Trophoblast cell (in vitro differentiated cells and primary cell): ENCODE measurements around the gene KIAA2012.

Experiments
- DNase-seq, 2 donors: peaks; one replicate each; pipeline ENCODE4 v3.0.0-alpha.2; 2016
- H2AFZ ChIP-seq: 2 replicates; pipeline ENCODE4 v1.6.1; 2013; ENCODE audit warnings: low read length, moderate library complexity, mild to moderate bottlenecking; ENCODE audit not compliant: insufficient read depth, poor library complexity
- H2AK5ac ChIP-seq: 2 replicates; pipeline ENCODE4 v1.6.1; 2013; ENCODE audit warnings: mild to moderate bottlenecking, low read length
- H2BK120ac ChIP-seq: 2 replicates; pipeline ENCODE4 v1.6.1; 2013; ENCODE audit warnings: low read length, mild to moderate bottlenecking, moderate library complexity; ENCODE audit not compliant: insufficient read depth, poor library complexity
- H2BK12ac ChIP-seq: 2 replicates; pipeline ENCODE4 v1.6.1; 2013; ENCODE audit warnings: mild to moderate bottlenecking, low read length, moderate library complexity
- H2BK5ac ChIP-seq: 2 replicates; pipeline ENCODE4 v1.6.1; 2013; ENCODE audit warnings: low read length, low read depth, moderate library complexity, mild to moderate bottlenecking; ENCODE audit not compliant: poor library complexity
- H3K14ac ChIP-seq: 2 replicates; pipeline ENCODE4 v1.6.1; 2013; ENCODE audit warnings: mild to moderate bottlenecking, low read length
- H3K18ac ChIP-seq: 2 replicates; pipeline ENCODE4 v1.6.1; 2013; ENCODE audit warnings: mild to moderate bottlenecking, low read length
- H3K23ac ChIP-seq: 2 replicates; pipeline ENCODE4 v1.6.1; 2013; ENCODE audit warnings: low read length
- H3K27ac ChIP-seq: 2 replicates; pipeline ENCODE4 v1.5.1; 2013; ENCODE audit warnings: low read depth, mild to moderate bottlenecking, inconsistent platforms, low read length, moderate library complexity
- H3K27me3 ChIP-seq: 2 replicates; pipeline ENCODE4 v1.6.1; 2013; ENCODE audit warnings: inconsistent platforms, mild to moderate bottlenecking, low read length, moderate library complexity; ENCODE audit not compliant: insufficient read depth
- H3K36me3 ChIP-seq, 2 experiments: 1 replicate in 1 of 2; 2 replicates in 1 of 2; pipeline ENCODE4 v1.6.1; 2013; ENCODE audit warnings: low read length in 2 of 2, mild to moderate bottlenecking in 2 of 2, moderate library complexity in 1 of 2; ENCODE audit not compliant: insufficient read depth in 2 of 2, control insufficient read depth in 1 of 2
- H3K4ac ChIP-seq: 2 replicates; pipeline ENCODE4 v1.6.1; 2013; ENCODE audit warnings: low read depth, mild to moderate bottlenecking, low read length, moderate library complexity
- H3K4me1 ChIP-seq, 2 experiments: 1 replicate in 1 of 2; 2 replicates in 1 of 2; pipeline ENCODE4 v1.6.1; 2013; ENCODE audit warnings: low read length in 2 of 2, mild to moderate bottlenecking in 2 of 2, moderate library complexity in 1 of 2; ENCODE audit not compliant: insufficient read depth in 2 of 2, control insufficient read depth in 1 of 2
- H3K4me2 ChIP-seq: 2 replicates; pipeline ENCODE4 v1.6.1; 2013; ENCODE audit warnings: inconsistent platforms, mild to moderate bottlenecking, low read length, moderate library complexity
- H3K4me3 ChIP-seq: 2 replicates; pipeline ENCODE4 v1.5.1; 2013; ENCODE audit warnings: mild to moderate bottlenecking, low read depth, low read length, inconsistent platforms
- H3K79me1 ChIP-seq: one replicate; pipeline ENCODE4 v1.6.1; 2013; ENCODE audit warnings: low read length
- H3K79me2 ChIP-seq: 2 replicates; pipeline ENCODE4 v1.6.1; 2013; ENCODE audit warnings: low read length, mild to moderate bottlenecking; ENCODE audit not compliant: control insufficient read depth, insufficient read depth, poor library complexity
- H3K9ac ChIP-seq: 2 replicates; pipeline ENCODE4 v1.6.1; 2013; ENCODE audit warnings: mild to moderate bottlenecking, low read length
- H3K9me3 ChIP-seq: 2 replicates; pipeline ENCODE4 v1.6.1; 2013; ENCODE audit warnings: low read depth, mild to moderate bottlenecking, control low read depth, inconsistent platforms, low read length; ENCODE audit not compliant: insufficient read depth
- H4K12ac ChIP-seq: 2 replicates; pipeline ENCODE4 v1.6.1; 2013; ENCODE audit warnings: low read depth, mild to moderate bottlenecking, low read length, moderate library complexity
- H4K8ac ChIP-seq: 2 replicates; pipeline ENCODE4 v1.6.1; 2013; ENCODE audit warnings: low read depth, mild to moderate bottlenecking, low read length, moderate library complexity
- H4K91ac ChIP-seq: one replicate; pipeline ENCODE4 v1.6.1; 2013; ENCODE audit warnings: low read depth, mild to moderate bottlenecking, low read length, moderate library complexity
- WGBS: extraction: QIAGEN DNeasy Blood & Tissue Kit; methylation state at CpG from one replicate; pipeline ENCODE4 v1.1.7; 2013; ENCODE audit warnings: missing lambda C conversion rate; ENCODE audit not compliant: insufficient read length, insufficient coverage; ENCODE audit errors: extremely low coverage; 5-methylcytosine and 5-hydroxymethylcytosine counted together

Gene KIAA2012

DNA sequence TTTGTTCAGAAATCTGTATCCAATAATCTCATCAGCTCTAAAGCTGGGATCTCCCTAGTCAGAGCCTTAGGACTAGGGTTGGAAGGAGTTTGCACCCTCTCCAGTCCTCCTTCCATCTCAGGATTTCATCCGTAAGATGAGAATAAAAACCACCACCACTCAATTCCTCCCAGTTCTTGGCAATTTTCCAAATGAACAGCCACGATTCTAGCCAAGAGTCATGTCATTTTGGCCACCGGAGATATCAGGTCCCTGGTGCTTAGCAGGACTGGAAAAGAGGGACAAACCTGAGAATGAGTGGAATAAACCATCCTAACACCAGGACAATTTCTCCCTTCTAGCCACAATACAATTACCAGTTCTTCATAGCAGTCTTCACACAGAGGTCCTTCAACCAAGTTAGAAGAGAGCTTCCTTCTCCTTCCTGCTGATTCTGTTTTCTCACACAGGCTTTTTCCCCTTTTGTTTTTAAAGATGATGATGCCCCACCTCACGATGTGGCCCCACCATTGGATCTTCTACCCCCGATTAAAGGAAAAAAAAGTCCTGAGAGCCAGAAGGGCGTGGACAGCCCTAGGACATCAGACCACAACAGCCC lies 36.2 kb downstream of the KIAA2012 start:
- Histone ChIP-seq H3K4ac (no peak overlapping the region), H2BK5ac (no peak overlapping the region), H3K27ac (no peak overlapping the region), H3K4me1 (no peaks in the 10 kb centered on the region), H4K12ac (no peak overlapping the region), H3K27me3 (no peaks in the 10 kb centered on the region), H3K18ac (no peak overlapping the region), H2AK5ac (no peak overlapping the region), H3K9ac (no peak overlapping the region), H3K9me3 (peaks cover 3% of the 10 kb centered on the region), H3K4me3 (no peak overlapping the region), H3K36me3 (no peaks in the 10 kb centered on the region), H2BK120ac (no peak overlapping the region), H3K14ac (no peak overlapping the region), H4K91ac (no peak overlapping the region), H3K23ac (no peak overlapping the region), H2BK12ac (no peak overlapping the region), H3K79me1 (no peaks in the 10 kb centered on the region), H4K8ac (no peak overlapping the region), H2AFZ (no peak overlapping the region), H3K4me2 (no peak overlapping the region), H3K79me2 (no peaks in the 10 kb centered on the region)
- WGBS, result no CpG with 5 or more reads among the region's 6 CpGs
- DNase-seq, result no peak

DNA sequence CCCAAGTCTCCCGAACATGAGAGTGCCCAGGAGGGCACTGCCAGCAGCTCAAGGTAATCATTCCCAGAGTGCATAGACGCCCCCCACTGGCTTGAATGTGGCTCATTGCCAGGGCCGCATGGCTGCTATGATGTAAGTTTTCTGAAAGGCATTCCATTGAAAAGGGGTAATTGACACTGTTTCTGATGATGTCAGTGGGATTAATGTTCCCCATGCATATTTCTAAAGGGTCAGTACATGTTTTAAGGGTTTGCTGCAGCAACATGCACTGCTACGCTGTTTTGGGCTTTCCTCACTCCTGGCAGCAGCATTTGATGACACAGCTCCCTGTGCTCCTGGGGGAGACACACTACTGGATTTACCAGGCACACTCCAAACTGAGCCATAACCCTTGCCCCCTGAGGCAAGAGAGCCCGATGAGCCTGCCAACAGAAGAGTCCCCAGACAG lies 36.7 kb downstream of the KIAA2012 start:
- H3K4me2 ChIP-seq, result no peak overlapping the region
- H4K8ac ChIP-seq, result no peak overlapping the region
- H3K9ac ChIP-seq, result no peak overlapping the region
- no peak overlapping the region for H3K23ac ChIP-seq
- no peaks in the 10 kb centered on the region for H3K79me2 ChIP-seq
- no peak overlapping the region for H2BK12ac ChIP-seq
- no peak overlapping the region for H2BK120ac ChIP-seq
- H3K36me3 ChIP-seq, result no peaks in the 10 kb centered on the region
- H3K18ac ChIP-seq, result no peak overlapping the region
- DNase-seq, result no peak
- WGBS, result no CpG with 5 or more reads among the region's 5 CpGs
- H2AFZ ChIP-seq, result no peak overlapping the region
- H2AK5ac ChIP-seq, result no peak overlapping the region
- H4K12ac ChIP-seq, result no peak overlapping the region
- H3K27ac ChIP-seq, result no peak overlapping the region
- H3K27me3 ChIP-seq, result no peaks in the 10 kb centered on the region
- peaks cover 3% of the 10 kb centered on the region for H3K9me3 ChIP-seq
- H3K14ac ChIP-seq, result no peak overlapping the region
- no peak overlapping the region for H2BK5ac ChIP-seq
- no peak overlapping the region for H3K4ac ChIP-seq
- no peak overlapping the region for H4K91ac ChIP-seq
- H3K79me1 ChIP-seq, result no peaks in the 10 kb centered on the region
- no peaks in the 10 kb centered on the region for H3K4me1 ChIP-seq
- no peak overlapping the region for H3K4me3 ChIP-seq

DNA sequence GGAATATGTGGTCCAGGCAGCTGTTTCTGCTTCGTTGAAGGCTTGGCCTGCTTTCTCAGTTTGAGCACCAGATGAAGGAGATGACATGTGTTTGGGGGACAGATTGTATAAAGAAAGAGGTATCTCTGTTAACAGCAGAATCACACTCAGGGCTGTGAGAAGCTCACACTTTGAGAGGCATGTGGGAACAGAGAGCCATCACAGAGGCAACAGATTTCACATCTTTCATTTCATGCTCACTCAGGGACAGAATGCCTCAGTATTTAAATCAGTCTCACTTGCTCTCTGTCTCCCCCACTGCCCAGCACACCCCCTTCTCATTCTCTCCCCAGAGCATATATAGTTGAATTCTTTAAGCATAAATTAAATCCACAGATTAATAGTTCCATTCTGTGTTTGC lies 37.4 kb downstream of the KIAA2012 start:
- Histone ChIP-seq H2BK12ac (no peak overlapping the region), H3K36me3 (no peaks in the 10 kb centered on the region), H3K79me2 (no peaks in the 10 kb centered on the region), H3K4me2 (no peak overlapping the region), H3K4me1 (no peaks in the 10 kb centered on the region), H3K14ac (no peak overlapping the region), H4K91ac (no peak overlapping the region), H3K4ac (no peak overlapping the region), H2AFZ (no peak overlapping the region), H3K79me1 (no peaks in the 10 kb centered on the region), H4K8ac (no peak overlapping the region), H2BK120ac (no peak overlapping the region), H2BK5ac (no peak overlapping the region), H3K27ac (no peak overlapping the region), H3K9me3 (peaks cover 3% of the 10 kb centered on the region), H3K27me3 (no peaks in the 10 kb centered on the region), H3K9ac (no peak overlapping the region), H3K18ac (no peak overlapping the region), H3K4me3 (no peak overlapping the region), H4K12ac (no peak overlapping the region), H3K23ac (no peak overlapping the region), H2AK5ac (no peak overlapping the region)
- no peak for DNase-seq
- WGBS, result no CpG with 5 or more reads among the region's 1 CpG

DNA sequence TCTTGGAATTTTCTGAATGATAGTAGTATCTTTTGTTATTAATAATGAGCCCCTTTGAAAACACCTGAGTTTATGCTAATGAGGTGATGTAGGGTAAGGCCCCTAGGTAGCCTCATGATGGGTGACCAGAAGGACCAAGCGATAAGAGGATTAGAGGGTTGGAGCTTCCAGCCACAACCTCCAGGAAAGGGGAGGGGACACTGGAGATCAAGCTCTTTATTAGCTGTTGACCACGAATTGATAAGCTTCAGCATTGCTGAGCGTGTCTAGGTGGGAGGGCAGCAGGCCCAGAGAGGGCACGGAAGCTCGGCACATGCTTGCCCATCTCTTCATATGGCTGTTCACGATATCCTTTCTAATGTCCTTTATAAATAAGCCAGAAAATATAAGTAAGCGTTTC lies 39.0 kb downstream of the KIAA2012 start:
- no peak overlapping the region for H2AFZ ChIP-seq
- no peak overlapping the region for H3K18ac ChIP-seq
- no CpG with 5 or more reads among the region's 7 CpGs for WGBS
- H3K4me1 ChIP-seq, result no peaks in the 10 kb centered on the region
- no peak overlapping the region for H3K9ac ChIP-seq
- H4K12ac ChIP-seq, result no peak overlapping the region
- no peak overlapping the region for H3K23ac ChIP-seq
- no peak overlapping the region for H3K4me2 ChIP-seq
- H4K8ac ChIP-seq, result no peak overlapping the region
- no peak overlapping the region for H3K4me3 ChIP-seq
- no peak for DNase-seq
- no peak overlapping the region for H3K4ac ChIP-seq
- no peak overlapping the region for H2BK12ac ChIP-seq
- no peak overlapping the region for H3K27ac ChIP-seq
- no peak overlapping the region for H2BK120ac ChIP-seq
- H3K27me3 ChIP-seq, result no peaks in the 10 kb centered on the region
- no peak overlapping the region for H2BK5ac ChIP-seq
- no peak overlapping the region for H4K91ac ChIP-seq
- H3K9me3 ChIP-seq, result peaks cover 5% of the 10 kb centered on the region
- H2AK5ac ChIP-seq, result no peak overlapping the region
- H3K79me1 ChIP-seq, result no peaks in the 10 kb centered on the region
- no peak overlapping the region for H3K14ac ChIP-seq
- H3K79me2 ChIP-seq, result no peaks in the 10 kb centered on the region
- no peaks in the 10 kb centered on the region for H3K36me3 ChIP-seq
